GM12801 (cell line): Measurements from ENCODE around the gene IRGQ.
A peak's percentile ranks its signal among the peaks of the same experiment; 100 is the strongest.

Experiments
- TF ChIP-seq, protein P1 (sequence below): IDR thresholded peaks from one replicate; pipeline ENCODE4 v1.5.1; 2011; ENCODE audit warnings: control low read depth; ENCODE audit not compliant: insufficient read length; ENCODE audit errors: extremely low read depth

Gene IRGQ

GRCh38 chr19:43599635-43600295 is 3.8 kb upstream of the IRGQ start:
- TF ChIP-seq, protein P1, sequence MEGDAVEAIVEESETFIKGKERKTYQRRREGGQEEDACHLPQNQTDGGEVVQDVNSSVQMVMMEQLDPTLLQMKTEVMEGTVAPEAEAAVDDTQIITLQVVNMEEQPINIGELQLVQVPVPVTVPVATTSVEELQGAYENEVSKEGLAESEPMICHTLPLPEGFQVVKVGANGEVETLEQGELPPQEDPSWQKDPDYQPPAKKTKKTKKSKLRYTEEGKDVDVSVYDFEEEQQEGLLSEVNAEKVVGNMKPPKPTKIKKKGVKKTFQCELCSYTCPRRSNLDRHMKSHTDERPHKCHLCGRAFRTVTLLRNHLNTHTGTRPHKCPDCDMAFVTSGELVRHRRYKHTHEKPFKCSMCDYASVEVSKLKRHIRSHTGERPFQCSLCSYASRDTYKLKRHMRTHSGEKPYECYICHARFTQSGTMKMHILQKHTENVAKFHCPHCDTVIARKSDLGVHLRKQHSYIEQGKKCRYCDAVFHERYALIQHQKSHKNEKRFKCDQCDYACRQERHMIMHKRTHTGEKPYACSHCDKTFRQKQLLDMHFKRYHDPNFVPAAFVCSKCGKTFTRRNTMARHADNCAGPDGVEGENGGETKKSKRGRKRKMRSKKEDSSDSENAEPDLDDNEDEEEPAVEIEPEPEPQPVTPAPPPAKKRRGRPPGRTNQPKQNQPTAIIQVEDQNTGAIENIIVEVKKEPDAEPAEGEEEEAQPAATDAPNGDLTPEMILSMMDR: no peak

GRCh38 chr19:43598445-43599240 is 2.7 kb upstream of the IRGQ start:
- TF ChIP-seq, protein P1: no peak

DNA sequence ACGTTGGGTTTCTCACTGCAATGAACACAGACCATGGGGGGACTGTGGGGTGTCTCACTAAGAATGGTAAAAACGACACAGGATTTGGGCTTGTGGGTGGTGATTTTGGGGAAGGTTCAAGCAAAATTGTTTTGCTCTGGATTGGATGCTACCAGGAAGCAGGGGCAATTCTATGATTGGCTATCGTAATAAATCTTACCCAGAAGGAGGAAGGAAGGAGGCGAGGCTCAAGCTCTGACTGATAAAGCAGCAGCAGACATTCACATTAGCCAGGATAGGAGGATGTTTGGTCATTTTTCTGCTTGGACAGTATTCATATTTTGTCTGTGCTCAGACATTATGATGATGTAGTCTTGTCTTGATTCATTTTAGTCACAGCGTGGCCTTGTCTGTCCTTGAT is 1.9 kb upstream of the IRGQ start:
- TF ChIP-seq, protein P1: no peak

- TF ChIP-seq, protein P1: no peak
These were observed 1.0 kb upstream of the IRGQ start for GRCh38 chr19:43596842-43597461.

- TF ChIP-seq, protein P1: no peak
These were observed 332 bp downstream of the IRGQ start for GRCh38 chr19:43595605-43595998.

DNA sequence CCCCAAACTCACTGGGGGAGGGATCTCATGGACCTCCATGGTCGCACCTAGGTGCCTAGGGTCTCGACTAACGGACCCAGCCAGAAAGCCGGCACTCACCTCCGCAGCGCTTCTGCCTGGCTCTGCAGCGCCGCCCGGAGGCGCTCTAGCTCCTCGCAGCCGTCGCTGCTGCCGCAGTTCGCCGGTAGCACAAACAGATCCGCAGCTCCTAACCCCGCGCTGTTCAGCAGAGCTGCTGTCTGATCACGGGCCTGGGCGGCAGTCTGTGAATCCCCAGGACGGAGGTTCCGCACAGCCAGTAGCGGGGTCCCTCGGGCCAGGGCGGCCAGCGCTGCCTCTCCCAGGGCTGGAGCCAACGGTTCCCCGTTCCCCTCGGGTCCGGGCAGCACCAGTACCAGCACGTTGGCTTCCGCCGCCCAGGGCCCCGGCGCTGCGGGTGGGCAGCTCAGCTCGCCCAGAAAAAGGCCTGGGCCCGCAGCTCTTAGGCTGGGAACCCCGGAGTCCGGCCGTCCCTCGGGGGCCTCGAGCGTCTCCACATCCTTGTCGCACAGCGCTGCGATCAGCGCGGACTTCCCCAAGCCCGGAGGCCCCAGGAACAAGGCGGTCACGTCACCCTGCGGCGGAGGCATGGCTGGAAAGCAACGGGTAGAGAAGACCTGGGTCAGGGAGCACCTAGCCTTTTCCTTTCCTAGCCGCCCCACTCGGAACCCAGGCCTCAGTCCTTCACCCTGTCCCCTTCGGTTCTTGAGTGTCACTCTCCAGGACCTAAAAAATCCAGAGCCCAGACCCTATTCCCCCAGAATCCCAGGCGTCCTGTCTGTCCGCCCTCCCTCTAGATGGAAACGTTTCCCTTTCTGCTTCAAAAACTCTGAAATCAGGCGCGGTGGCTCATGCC is 977 bp downstream of the IRGQ start:
- TF ChIP-seq, protein P1: peak; percentile 6
